Upper lobe of left lung (tissue), 4 donors: ENCODE results near the gene CEBPE.

Experiments used
- POLR2A ChIP-seq, 4 donors: fragments of 450-650 bp; IDR thresholded peaks; one replicate each; pipeline ENCODE4 v1.5.1; 2016 to 2017; ENCODE audit warnings: antibody characterized with exemption in 4 of 4, mild to moderate bottlenecking in 2 of 4
- POLR2AphosphoS5 ChIP-seq, 2 donors: sonication (generic); formaldehyde crosslinking; IDR thresholded peaks; one replicate each; pipeline ENCODE4 v1.5.1; 2017; ENCODE audit warnings: antibody characterized with exemption in 2 of 2
- TF ChIP-seq, protein P1 (sequence below), 6 experiments: fragments of 450-650 bp in 4 of 6; fragments of 200-600 bp in 2 of 6; sonication (generic) in 2 of 6; IDR thresholded peaks; one replicate each; pipeline ENCODE4 v1.5.1; 2016 to 2019; ENCODE audit warnings: antibody characterized with exemption in 6 of 6

DNA sequence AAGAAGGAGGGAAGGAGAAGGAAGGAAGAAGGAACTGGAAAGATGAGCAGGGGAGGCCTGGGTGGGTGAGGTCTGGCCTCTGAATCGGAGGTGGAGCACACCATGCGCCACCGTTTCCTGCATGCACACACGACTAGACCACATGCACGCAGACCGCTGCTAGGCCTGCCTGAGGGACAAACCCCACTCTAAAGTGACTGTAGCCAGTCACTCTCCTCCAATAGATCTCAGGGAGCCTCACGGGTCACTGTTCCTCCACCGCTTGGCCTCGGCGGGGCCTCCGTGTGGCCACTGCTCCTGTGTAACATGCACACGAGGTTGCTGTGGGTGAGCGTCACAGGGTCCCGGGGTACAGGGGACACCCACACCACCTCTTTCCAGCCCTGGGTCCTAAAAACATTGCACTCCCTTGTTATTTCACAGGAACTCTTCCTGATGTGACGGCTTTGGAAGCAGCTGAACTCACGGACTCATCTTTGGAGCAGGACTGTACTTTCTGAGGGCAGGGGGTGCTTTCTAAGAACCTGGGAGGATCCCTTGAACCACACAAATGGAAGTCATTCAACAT, 17.6 kb upstream of the CEBPE start:
- TF ChIP-seq, protein P1, sequence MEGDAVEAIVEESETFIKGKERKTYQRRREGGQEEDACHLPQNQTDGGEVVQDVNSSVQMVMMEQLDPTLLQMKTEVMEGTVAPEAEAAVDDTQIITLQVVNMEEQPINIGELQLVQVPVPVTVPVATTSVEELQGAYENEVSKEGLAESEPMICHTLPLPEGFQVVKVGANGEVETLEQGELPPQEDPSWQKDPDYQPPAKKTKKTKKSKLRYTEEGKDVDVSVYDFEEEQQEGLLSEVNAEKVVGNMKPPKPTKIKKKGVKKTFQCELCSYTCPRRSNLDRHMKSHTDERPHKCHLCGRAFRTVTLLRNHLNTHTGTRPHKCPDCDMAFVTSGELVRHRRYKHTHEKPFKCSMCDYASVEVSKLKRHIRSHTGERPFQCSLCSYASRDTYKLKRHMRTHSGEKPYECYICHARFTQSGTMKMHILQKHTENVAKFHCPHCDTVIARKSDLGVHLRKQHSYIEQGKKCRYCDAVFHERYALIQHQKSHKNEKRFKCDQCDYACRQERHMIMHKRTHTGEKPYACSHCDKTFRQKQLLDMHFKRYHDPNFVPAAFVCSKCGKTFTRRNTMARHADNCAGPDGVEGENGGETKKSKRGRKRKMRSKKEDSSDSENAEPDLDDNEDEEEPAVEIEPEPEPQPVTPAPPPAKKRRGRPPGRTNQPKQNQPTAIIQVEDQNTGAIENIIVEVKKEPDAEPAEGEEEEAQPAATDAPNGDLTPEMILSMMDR (IDR thresholded peaks at IDR 0.05), result no peak
- TF ChIP-seq POLR2AphosphoS5 (IDR thresholded peaks at IDR 0.05) (no peak), POLR2A (IDR thresholded peaks at IDR 0.05) (no peak)
